GM12874 (cell line): Measurements from ENCODE around the gene TSPAN4.

ENCODE experiments used
- CTCF ChIP-seq: IDR thresholded peaks from 2 replicates; pipeline ENCODE4 v1.5.1; 2011; ENCODE audit warnings: low read depth, mild to moderate bottlenecking, control low read depth, low read length, moderate library complexity; ENCODE audit not compliant: insufficient read depth

TSPAN4 gene

GRCh38 chr11:852762-853161 lies 10.1 kb downstream of the TSPAN4 start:
- TF ChIP-seq CTCF: no peak

- no peak for TF ChIP-seq CTCF
Measured at GRCh38 chr11:853682-854448, 11.2 kb downstream of the TSPAN4 start.

GRCh38 chr11:854601-855329 lies 12.1 kb downstream of the TSPAN4 start:
- no peak for TF ChIP-seq CTCF

GRCh38 chr11:855330-855674 lies 12.7 kb downstream of the TSPAN4 start:
- no peak for TF ChIP-seq CTCF

GRCh38 chr11:855796-856195 lies 13.1 kb downstream of the TSPAN4 start:
- TF ChIP-seq CTCF: no peak

GRCh38 chr11:856397-856796 lies 13.7 kb downstream of the TSPAN4 start:
- TF ChIP-seq CTCF: no peak

GRCh38 chr11:858053-858761 lies 15.6 kb downstream of the TSPAN4 start:
- no peak for TF ChIP-seq CTCF
